Parathyroid adenoma (tissue), 2 donors: ENCODE data around the gene CD247.

Experiments
- H2AFZ ChIP-seq: fragments of 300-600 bp; sonication (generic); one replicate; pipeline ENCODE4 v1.7.0; 2017; ENCODE audit warnings: antibody characterized with exemption, mild to moderate bottlenecking
- H3K27ac ChIP-seq: fragments of 300-600 bp; sonication (generic); one replicate; pipeline ENCODE4 v1.7.0; 2017
- H3K27me3 ChIP-seq: fragments of 300-600 bp; sonication (generic); one replicate; pipeline ENCODE4 v1.7.0; 2017; ENCODE audit warnings: low read length; ENCODE audit not compliant: control insufficient read depth, insufficient read depth
- H3K36me3 ChIP-seq: fragments of 300-600 bp; sonication (generic); one replicate; pipeline ENCODE4 v1.7.0; 2017; ENCODE audit warnings: low read length; ENCODE audit not compliant: control insufficient read depth, insufficient read depth
- H3K4me1 ChIP-seq: fragments of 300-600 bp; sonication (generic); one replicate; pipeline ENCODE4 v1.7.0; 2017; ENCODE audit warnings: control low read depth
- H3K4me2 ChIP-seq: fragments of 300-600 bp; sonication (generic); one replicate; pipeline ENCODE4 v1.7.0; 2017; ENCODE audit warnings: low read length
- H3K4me3 ChIP-seq: fragments of 300-600 bp; sonication (generic); one replicate; pipeline ENCODE4 v1.7.0; 2017; ENCODE audit warnings: low read depth, low read length
- H3K79me2 ChIP-seq: fragments of 300-600 bp; sonication (generic); one replicate; pipeline ENCODE4 v1.7.0; 2017; ENCODE audit warnings: control low read depth
- H3K9ac ChIP-seq: fragments of 300-600 bp; sonication (generic); one replicate; pipeline ENCODE4 v1.7.0; 2017; ENCODE audit warnings: mild to moderate bottlenecking
- H3K9me3 ChIP-seq: fragments of 300-600 bp; sonication (generic); one replicate; pipeline ENCODE4 v1.7.0; 2017; ENCODE audit warnings: low read length; ENCODE audit not compliant: control insufficient read depth
- CTCF ChIP-seq: fragments of 300-600 bp; sonication (generic); IDR thresholded peaks from one replicate; pipeline ENCODE4 v1.7.0; 2017; ENCODE audit warnings: antibody characterized with exemption, mild to moderate bottlenecking
- donor health status: primary hyperparathyroidism.

The CD247 gene

DNA sequence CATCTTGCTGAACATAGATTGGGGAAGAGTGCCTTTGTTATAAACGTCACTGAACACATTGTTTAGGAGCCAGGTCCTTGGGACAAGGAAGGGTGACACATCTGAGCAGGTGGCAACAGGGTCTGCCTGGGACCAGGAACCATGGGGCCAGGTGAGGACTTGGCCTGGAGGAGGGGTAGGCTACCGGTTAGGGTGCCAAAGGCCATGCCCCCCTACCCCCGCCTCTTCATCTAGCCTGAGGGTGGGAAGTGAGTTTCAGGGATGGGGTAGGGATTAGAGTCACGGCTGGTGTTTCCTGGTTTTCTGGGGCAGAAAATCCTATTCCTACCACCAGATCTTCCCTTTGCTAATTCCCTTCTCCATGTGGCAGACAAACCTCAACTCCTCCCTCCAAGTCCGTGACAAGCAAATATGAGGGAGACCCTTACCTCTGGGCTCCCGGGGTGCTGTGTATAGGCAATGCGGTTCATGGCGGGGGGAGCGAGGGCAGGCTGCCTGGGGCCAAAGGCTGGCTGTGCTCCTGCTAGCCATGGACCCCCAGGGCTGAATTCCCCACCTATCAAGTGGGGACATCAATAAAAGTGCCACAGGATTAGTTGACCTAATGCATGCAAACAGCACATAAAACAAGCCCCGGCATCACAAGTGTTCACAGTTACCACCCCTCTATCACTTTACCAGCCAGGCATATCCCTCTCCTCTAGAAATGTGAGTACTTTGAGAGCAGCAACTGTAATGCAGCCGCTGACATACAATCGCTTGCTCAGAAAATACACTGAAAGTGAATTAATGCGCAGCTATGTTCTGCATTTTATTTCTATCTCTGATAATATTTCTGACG, 14.5 kb downstream of the CD247 start:
- H3K4me2 ChIP-seq, result no peak overlapping the region
- H3K36me3 ChIP-seq, result no peaks in the 10 kb centered on the region
- H3K27me3 ChIP-seq, result no peaks in the 10 kb centered on the region
- H3K9me3 ChIP-seq, result no peaks in the 10 kb centered on the region
- H3K27ac ChIP-seq, result no peak overlapping the region
- no peak for TF ChIP-seq CTCF
- no peaks in the 10 kb centered on the region for H3K79me2 ChIP-seq
- H3K9ac ChIP-seq, result no peak overlapping the region
- H2AFZ ChIP-seq, result no peak overlapping the region
- peaks cover 4% of the 10 kb centered on the region for H3K4me1 ChIP-seq
- H3K4me3 ChIP-seq, result no peak overlapping the region

DNA sequence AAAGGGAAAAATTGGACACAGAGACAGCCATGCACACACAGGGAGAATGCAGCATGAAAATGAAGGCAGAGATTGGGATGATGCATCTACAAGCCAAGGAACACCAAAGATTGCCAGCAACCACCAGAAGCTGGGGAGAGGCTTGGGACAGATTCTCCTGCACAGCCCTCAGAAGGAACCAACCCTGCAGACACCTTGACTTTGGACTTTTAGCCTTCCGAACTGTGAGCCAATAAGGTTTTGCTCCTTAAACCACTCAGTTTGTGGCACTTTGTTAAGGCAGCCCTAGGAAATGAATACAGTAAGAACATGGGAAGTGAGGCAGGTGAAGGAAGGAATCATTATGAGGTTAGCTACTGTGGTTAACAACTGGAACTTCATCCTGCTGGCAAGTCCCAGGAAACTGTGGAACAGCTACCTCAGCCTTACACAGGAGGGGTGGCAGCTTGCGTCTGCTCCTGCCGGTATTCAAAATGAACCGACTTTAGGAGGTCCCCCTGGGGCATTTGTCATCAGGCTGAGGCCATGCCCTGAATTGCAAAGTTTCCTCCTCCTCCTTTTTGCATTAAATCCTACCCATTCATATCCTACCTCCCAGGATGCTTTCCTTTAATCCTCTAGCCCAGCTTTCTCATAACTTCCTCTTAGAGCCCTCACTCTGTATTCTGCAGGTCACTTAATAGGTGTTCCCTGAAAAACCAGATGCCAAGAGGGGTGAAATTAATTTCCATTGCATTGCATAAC, 15.4 kb downstream of the CD247 start:
- Histone ChIP-seq H3K79me2 (no peaks in the 10 kb centered on the region), H3K4me2 (no peak overlapping the region), H3K9me3 (no peaks in the 10 kb centered on the region), H3K27me3 (no peaks in the 10 kb centered on the region), H3K36me3 (no peaks in the 10 kb centered on the region), H2AFZ (no peak overlapping the region), H3K27ac (no peak overlapping the region), H3K4me3 (no peak overlapping the region), H3K9ac (no peak overlapping the region), H3K4me1 (peaks cover 4% of the 10 kb centered on the region)
- TF ChIP-seq CTCF, result no peak

DNA sequence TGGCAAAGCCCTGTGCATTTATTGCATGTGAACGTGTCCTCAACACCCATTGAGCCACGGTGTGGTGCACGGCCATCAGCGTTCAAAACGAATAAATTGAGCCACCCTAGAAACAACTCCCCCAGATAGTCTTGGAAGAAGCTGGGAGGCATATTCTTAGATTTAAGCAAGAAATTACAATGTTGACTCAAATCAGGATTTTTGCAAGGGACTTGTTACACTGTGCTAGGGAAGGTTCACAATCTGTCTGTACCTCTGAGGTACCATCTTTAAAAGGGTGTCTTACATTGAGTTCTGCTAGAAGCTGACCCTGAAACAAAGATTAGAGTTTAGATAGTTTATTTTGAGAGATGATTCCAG, 16.2 kb downstream of the CD247 start:
- H3K27ac ChIP-seq, result no peak overlapping the region
- peaks cover 4% of the 10 kb centered on the region for H3K4me1 ChIP-seq
- TF ChIP-seq CTCF, result no peak
- no peaks in the 10 kb centered on the region for H3K27me3 ChIP-seq
- H3K9me3 ChIP-seq, result no peaks in the 10 kb centered on the region
- no peak overlapping the region for H3K9ac ChIP-seq
- no peaks in the 10 kb centered on the region for H3K79me2 ChIP-seq
- peak overlapping the region; percentile 64 for H2AFZ ChIP-seq
- peak overlapping the region; percentile 20 for H3K4me3 ChIP-seq
- peak overlapping the region; percentile 56 for H3K4me2 ChIP-seq
- H3K36me3 ChIP-seq, result no peaks in the 10 kb centered on the region

GRCh38 chr1:167501515-167502191, 16.7 kb downstream of the CD247 start:
- H3K36me3 ChIP-seq, result no peaks in the 10 kb centered on the region

More at GRCh38 chr1:167501515-167502191, 16.7 kb downstream of the CD247 start:
- no peaks in the 10 kb centered on the region for H3K9me3 ChIP-seq
- no peak overlapping the region for H3K9ac ChIP-seq
- H3K4me2 ChIP-seq, result peak overlapping the region; percentile 56
- no peak for TF ChIP-seq CTCF
- peak overlapping the region; percentile 64 for H2AFZ ChIP-seq
- H3K27ac ChIP-seq, result no peak overlapping the region
- H3K27me3 ChIP-seq, result no peaks in the 10 kb centered on the region
- H3K4me3 ChIP-seq, result peak overlapping the region; percentile 20
- no peaks in the 10 kb centered on the region for H3K79me2 ChIP-seq
- H3K4me1 ChIP-seq, result peaks cover 4% of the 10 kb centered on the region
